Pancreas (tissue), 10 donors: Measurements from ENCODE around the gene ADAMTS7. TPM values are rescaled to one million over a fixed set of nuclear protein-coding genes. Genes with fewer than 3 reads are reported as not detected.
"Not testable (repeated sequence)": the region's sequence is repeated elsewhere in the genome, so short reads cannot be mapped to it uniquely, and the experiment has no call there.

Experiments used
- ATAC-seq, 4 donors: fragments of 200-7000 bp; cut with Tn5 transposase; one replicate each; pipeline versions ENCODE4 v1.8.0 to v1.9.1; 2020; ENCODE audit warnings: mild to moderate bottlenecking in 4 of 4, moderate library complexity in 4 of 4
- DNase-seq, 6 donors: peaks; one replicate each; pipeline ENCODE4 v3.0.0-alpha.2; 2020
- FAIRE-seq: peaks from 2 replicates; lab custom pipeline; 2012; peaks lifted over from hg19 to GRCh38; lab: Jason Lieb, UNC
- H3K27ac ChIP-seq, 4 donors: fragments of 200-600 bp; sonication (generic); 1 replicate in 3 of 4; 2 replicates in 1 of 4; pipeline versions ENCODE4 v1.5.0 to v1.8.0; 2020
- H3K27me3 ChIP-seq, 4 donors: fragments of 200-600 bp; one replicate each; pipeline ENCODE4 v1.8.0; 2021
- H3K36me3 ChIP-seq, 3 donors: fragments of 200-600 bp; sonication (generic) in 1 of 3; one replicate each; pipeline versions ENCODE4 v1.5.0 to v1.8.0; 2020 to 2021
- H3K4me1 ChIP-seq, 3 donors: fragments of 200-600 bp; one replicate each; pipeline ENCODE4 v1.8.0; 2021
- H3K4me3 ChIP-seq, 4 donors: fragments of 200-600 bp; sonication (generic) in 2 of 4; one replicate each; pipeline versions ENCODE4 v1.5.0 to v1.8.0; 2020 to 2021
- H3K9me3 ChIP-seq, 4 donors: fragments of 200-600 bp; one replicate each; pipeline ENCODE4 v1.8.0; 2021
- CTCF ChIP-seq, 4 donors: fragments of 200-600 bp; sonication (generic) in 3 of 4; IDR thresholded peaks; one replicate each; pipeline versions ENCODE4 v1.5.0 to v1.8.0; 2021; ENCODE audit warnings: antibody characterized with exemption in 4 of 4
- WGBS, 2 donors: extraction: QIAGEN DNeasy Blood & Tissue Kit; methylation state at CpG; one replicate each; pipeline ENCODE4 v1.1.7; 2013; 5-methylcytosine and 5-hydroxymethylcytosine counted together
- intact Hi-C, 3 donors: fragments of 100-400 bp; cut with DNase I; formaldehyde crosslinking; loops; one replicate each; pipeline versions ENCODE4 v1.11.1 to v1.14.2; 2022
- polyA plus RNA-seq, 2 donors: library from polyadenylated mRNA; stranded (reverse); fragments of 200-250 nt; gene quantifications; one replicate each; pipeline ENCODE4 v1.2.3, GENCODE V29; 2013
- total RNA-seq, 6 donors: library from RNA; stranded (reverse); fragmentation: NEBNext Ultra II Directional in 4 of 6; extraction: Animal tissue kit (Norgen Biotek cat#: 25700) in 4 of 6; gene quantifications; one replicate each; pipeline versions ENCODE4 v1.2.1 to v1.2.4, GENCODE V29; 2021 to 2023
- donor health status: healthy with polysubstance abuse.
- donor health status: DM: no; HTN: no; CAD: no; lungs with moderate emphysema.
- donor health status: DM: no; HTN: no; CAD: no.
- donor health status: control.
- donor health status: control.
- donor health status: Bipolar disorder and iron deficiency.
- donor health status: DM: yes; HTN: yes; CAD: no.
- donor health status: DM: no; HTN: no; CAD: no.
- donor health status: DM: no; HTN: no; CAD: no.
- donor health status: DM: yes; HTN: yes; CAD: no.

ADAMTS7 gene
- total and polyA plus RNA-seq, 8 donors = 0.20 to 1.4 (median 0.69) TPM

GRCh38 chr15:78775472-78775871 is 35.8 kb downstream of the ADAMTS7 start:
- DNase-seq (peak in 1 of 6 donors; percentile 19), ATAC-seq (no peak), FAIRE-seq (no peak)
- H3K4me1 ChIP-seq = no peaks in the 10 kb centered on the region
- H3K27me3 ChIP-seq = no peaks in the 10 kb centered on the region
- TF ChIP-seq CTCF (IDR thresholded peaks at IDR 0.05) = no peak
- no peak overlapping the region for H3K4me3 ChIP-seq
- H3K9me3 ChIP-seq = no peaks in the 10 kb centered on the region
- WGBS, 2 donors = 63 to 68% methylated on average over 8 of the region's 8 CpGs
- H3K27ac ChIP-seq = no peak overlapping the region
- intact Hi-C loops = no loop called here
- no peaks in the 10 kb centered on the region for H3K36me3 ChIP-seq

GRCh38 chr15:78774451-78774990 is 36.7 kb downstream of the ADAMTS7 start:
- H3K4me1 ChIP-seq, H3K27ac ChIP-seq, H3K27me3 ChIP-seq, ATAC-seq, H3K4me3 ChIP-seq, H3K9me3 ChIP-seq, H3K36me3 ChIP-seq, intact Hi-C loops, FAIRE-seq: not testable (repeated sequence)
- DNase-seq = peak in 1 of 6 donors; percentile 36
- 82 to 93% methylated on average over 15 of the region's 15 CpGs for WGBS, 2 donors

GRCh38 chr15:78773765-78774450 is 37.4 kb downstream of the ADAMTS7 start:
- H3K36me3 ChIP-seq, H3K27me3 ChIP-seq, H3K4me1 ChIP-seq, H3K9me3 ChIP-seq, FAIRE-seq, H3K4me3 ChIP-seq, intact Hi-C loops, ATAC-seq, H3K27ac ChIP-seq: not testable (repeated sequence)
- peak in 1 of 6 donors; percentile 58 for DNase-seq
- 82 to 88% methylated on average over 13 to 25 of the region's 25 CpGs for WGBS, 2 donors

GRCh38 chr15:78772738-78773137 is 38.5 kb downstream of the ADAMTS7 start:
- no peaks in the 10 kb centered on the region for H3K36me3 ChIP-seq
- TF ChIP-seq CTCF (IDR thresholded peaks at IDR 0.05) = no peak
- H3K9me3 ChIP-seq = no peaks in the 10 kb centered on the region
- no peaks in the 10 kb centered on the region for H3K27me3 ChIP-seq
- intact Hi-C loops = no loop called here
- peak in 1 of 6 donors; percentile 38 for DNase-seq
- FAIRE-seq = no peak
- no peaks in the 10 kb centered on the region for H3K4me1 ChIP-seq
- no peak overlapping the region for H3K27ac ChIP-seq
- no peak for ATAC-seq
- WGBS, 2 donors = 74 to 80% methylated on average over 5 to 6 of the region's 11 CpGs
- no peak overlapping the region for H3K4me3 ChIP-seq

DNA sequence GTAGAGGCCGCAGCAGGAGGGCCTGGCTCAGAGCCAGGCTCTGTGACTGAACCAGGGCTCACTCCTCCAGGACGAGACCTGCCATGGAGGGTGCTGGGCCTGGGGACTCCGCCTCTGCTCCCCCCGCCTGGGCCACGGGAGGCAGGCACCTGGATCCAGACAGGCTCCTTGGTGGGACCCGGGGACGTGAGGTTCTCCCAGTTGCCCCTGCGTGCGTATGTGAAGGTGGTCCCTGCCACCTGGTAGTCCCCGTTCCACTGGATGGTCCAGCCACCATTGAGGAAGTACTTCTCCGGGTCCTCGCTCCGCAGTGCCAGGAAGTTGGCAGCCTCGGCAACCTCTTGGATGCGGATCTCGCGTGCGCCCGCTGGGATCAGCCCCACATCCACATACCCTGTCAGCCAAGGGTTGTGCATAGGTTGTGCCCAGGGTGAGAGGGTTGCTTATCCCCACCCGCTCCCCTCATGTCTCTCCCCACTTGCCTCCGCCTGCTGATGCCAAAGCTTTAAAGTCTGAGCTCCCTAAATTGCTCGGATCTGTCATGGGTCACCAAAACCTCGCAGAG is 39.7 kb downstream of the ADAMTS7 start:
- H3K27me3 ChIP-seq, H3K27ac ChIP-seq, FAIRE-seq, H3K36me3 ChIP-seq, H3K4me1 ChIP-seq, intact Hi-C loops, H3K9me3 ChIP-seq, ATAC-seq, H3K4me3 ChIP-seq: not testable (repeated sequence)
- DNase-seq = peak in 1 of 6 donors; percentile 38
- 83 to 86% methylated on average over 21 to 23 of the region's 23 CpGs for WGBS, 2 donors

- ATAC-seq, H3K9me3 ChIP-seq, FAIRE-seq, H3K27me3 ChIP-seq, H3K36me3 ChIP-seq, H3K4me3 ChIP-seq, H3K27ac ChIP-seq, H3K4me1 ChIP-seq, intact Hi-C loops: not testable (repeated sequence)
- WGBS, 2 donors = 72 to 80% methylated on average over 9 of the region's 9 CpGs
- DNase-seq = peak in 1 of 6 donors; percentile 45
These were observed 40.2 kb downstream of the ADAMTS7 start for GRCh38 chr15:78771020-78771419.

- H3K27me3 ChIP-seq, FAIRE-seq, intact Hi-C loops, H3K9me3 ChIP-seq, H3K4me3 ChIP-seq, H3K27ac ChIP-seq, H3K4me1 ChIP-seq, ATAC-seq, H3K36me3 ChIP-seq: not testable (repeated sequence)
- WGBS, 2 donors = 72% methylated on average over 11 to 12 of the region's 12 CpGs
- peak in 1 of 6 donors; percentile 21 for DNase-seq
These were observed 41.6 kb downstream of the ADAMTS7 start for GRCh38 chr15:78769473-78770225.
